ENCODE data around the gene RHBDD2.

DNA sequence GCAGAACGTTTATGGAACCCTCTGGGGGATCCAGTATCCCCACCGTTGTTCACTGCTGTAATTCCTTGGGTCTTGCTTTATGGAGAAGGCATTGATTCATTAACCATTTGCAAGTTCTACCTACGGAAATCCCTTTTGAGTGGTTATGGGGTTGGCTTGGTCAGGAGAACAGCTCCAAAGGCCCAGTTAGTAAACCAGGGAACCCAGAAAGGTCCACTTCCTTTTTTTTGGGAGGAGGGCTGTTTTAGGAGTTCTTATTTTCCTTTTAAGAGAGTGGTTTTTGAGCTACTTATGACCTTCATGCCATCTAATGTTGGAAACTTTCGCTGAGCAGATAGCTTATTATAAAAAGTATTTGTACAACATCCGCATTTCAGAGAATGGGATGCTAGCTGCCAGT, 37.4 kb downstream of the RHBDD2 start:
- TF ChIP-seq, protein P1, sequence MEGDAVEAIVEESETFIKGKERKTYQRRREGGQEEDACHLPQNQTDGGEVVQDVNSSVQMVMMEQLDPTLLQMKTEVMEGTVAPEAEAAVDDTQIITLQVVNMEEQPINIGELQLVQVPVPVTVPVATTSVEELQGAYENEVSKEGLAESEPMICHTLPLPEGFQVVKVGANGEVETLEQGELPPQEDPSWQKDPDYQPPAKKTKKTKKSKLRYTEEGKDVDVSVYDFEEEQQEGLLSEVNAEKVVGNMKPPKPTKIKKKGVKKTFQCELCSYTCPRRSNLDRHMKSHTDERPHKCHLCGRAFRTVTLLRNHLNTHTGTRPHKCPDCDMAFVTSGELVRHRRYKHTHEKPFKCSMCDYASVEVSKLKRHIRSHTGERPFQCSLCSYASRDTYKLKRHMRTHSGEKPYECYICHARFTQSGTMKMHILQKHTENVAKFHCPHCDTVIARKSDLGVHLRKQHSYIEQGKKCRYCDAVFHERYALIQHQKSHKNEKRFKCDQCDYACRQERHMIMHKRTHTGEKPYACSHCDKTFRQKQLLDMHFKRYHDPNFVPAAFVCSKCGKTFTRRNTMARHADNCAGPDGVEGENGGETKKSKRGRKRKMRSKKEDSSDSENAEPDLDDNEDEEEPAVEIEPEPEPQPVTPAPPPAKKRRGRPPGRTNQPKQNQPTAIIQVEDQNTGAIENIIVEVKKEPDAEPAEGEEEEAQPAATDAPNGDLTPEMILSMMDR (IDR thresholded peaks at IDR 0.05; ENCODE audit: low read length): no peak
- no peak for TF ChIP-seq EZH2 (IDR thresholded peaks at IDR 0.05; ENCODE audit: borderline replicate concordance, low read length)

Data from OCI-LY1 (cell line).